Vagina (tissue), 2 donors: ENCODE data around the gene SGPP2.

Experiments used
- POLR2A ChIP-seq, 2 donors: fragments of 450-650 bp; IDR thresholded peaks; one replicate each; pipeline ENCODE4 v1.6.1; 2017; ENCODE audit warnings: antibody characterized with exemption in 2 of 2, mild to moderate bottlenecking in 2 of 2, moderate library complexity in 2 of 2
- POLR2AphosphoS5 ChIP-seq, 2 donors: sonication (generic); formaldehyde crosslinking; IDR thresholded peaks; one replicate each; pipeline ENCODE4 v1.9.0; 2017; ENCODE audit warnings: antibody characterized with exemption in 2 of 2, mild to moderate bottlenecking in 2 of 2, low read depth in 1 of 2; ENCODE audit not compliant: insufficient read depth in 1 of 2
- TF ChIP-seq, protein P1 (sequence below), 3 experiments: fragments of 450-650 bp in 2 of 3; fragments of 200-600 bp in 1 of 3; sonication (generic) in 1 of 3; IDR thresholded peaks; one replicate each; pipeline ENCODE4 v1.5.1; 2017 to 2019; ENCODE audit warnings: antibody characterized with exemption in 3 of 3, mild to moderate bottlenecking in 2 of 3, moderate library complexity in 2 of 3

DNA sequence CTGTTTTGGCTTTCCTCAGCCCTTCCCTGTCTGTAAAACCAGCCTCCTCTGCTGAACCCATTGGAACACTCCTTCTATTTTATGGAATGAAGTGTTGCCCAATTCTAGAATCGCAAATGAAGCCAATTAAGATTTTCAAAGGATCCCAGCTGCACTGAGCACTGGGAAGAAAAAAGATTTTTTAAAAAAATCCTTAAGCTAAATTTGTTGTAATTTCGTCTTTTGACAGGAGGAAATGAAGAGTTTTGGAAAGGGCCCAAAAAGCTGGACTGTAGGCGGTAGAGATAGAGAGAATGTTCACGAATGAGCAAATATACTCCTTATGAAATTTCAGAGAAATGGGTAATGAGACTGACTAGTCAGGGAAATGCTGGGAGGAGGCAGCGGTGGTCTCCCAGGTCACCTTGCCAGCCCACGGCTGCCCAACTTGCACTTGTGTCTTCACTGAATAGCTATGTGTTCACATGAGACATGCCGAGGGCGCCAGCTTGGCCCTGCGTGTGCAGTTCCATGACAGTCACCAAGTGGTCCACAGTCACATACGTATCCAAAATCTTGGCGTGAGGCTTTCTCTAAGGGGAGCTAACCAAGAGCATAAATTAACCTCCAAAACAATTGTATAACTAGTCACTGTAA lies 69.9 kb downstream of the SGPP2 start:
- TF ChIP-seq, protein P1, sequence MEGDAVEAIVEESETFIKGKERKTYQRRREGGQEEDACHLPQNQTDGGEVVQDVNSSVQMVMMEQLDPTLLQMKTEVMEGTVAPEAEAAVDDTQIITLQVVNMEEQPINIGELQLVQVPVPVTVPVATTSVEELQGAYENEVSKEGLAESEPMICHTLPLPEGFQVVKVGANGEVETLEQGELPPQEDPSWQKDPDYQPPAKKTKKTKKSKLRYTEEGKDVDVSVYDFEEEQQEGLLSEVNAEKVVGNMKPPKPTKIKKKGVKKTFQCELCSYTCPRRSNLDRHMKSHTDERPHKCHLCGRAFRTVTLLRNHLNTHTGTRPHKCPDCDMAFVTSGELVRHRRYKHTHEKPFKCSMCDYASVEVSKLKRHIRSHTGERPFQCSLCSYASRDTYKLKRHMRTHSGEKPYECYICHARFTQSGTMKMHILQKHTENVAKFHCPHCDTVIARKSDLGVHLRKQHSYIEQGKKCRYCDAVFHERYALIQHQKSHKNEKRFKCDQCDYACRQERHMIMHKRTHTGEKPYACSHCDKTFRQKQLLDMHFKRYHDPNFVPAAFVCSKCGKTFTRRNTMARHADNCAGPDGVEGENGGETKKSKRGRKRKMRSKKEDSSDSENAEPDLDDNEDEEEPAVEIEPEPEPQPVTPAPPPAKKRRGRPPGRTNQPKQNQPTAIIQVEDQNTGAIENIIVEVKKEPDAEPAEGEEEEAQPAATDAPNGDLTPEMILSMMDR (IDR thresholded peaks at IDR 0.05) = no peak
- no peak for TF ChIP-seq POLR2A (IDR thresholded peaks at IDR 0.05)
- no peak for TF ChIP-seq POLR2AphosphoS5 (IDR thresholded peaks at IDR 0.05; ENCODE audit: insufficient read depth in 1 of 2, low read depth in 1 of 2)
